ENCODE data around the gene TSPAN7. TPM values are rescaled to one million over a fixed set of nuclear protein-coding genes. Genes with fewer than 3 reads are reported as not detected.

Gene TSPAN7, protein sequence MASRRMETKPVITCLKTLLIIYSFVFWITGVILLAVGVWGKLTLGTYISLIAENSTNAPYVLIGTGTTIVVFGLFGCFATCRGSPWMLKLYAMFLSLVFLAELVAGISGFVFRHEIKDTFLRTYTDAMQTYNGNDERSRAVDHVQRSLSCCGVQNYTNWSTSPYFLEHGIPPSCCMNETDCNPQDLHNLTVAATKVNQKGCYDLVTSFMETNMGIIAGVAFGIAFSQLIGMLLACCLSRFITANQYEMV
- total RNA-seq, result 0.32 TPM in 1 of 2 replicates, not detected in the other
- total RNA-seq (2013), result 1.7 TPM
- 0.07 TPM in 2 replicates for polyA plus RNA-seq
- not detected in 2 replicates for polyA minus RNA-seq

- CTCF ChIA-PET, result no interaction called here
Measured at GRCh38 chrX:38561126-38561868, at the start of gene TSPAN7. TSS of gene TSPAN7 (plus strand) at chrX:38561542. CDS start at chrX:38561547, 5 bp downstream.

More at GRCh38 chrX:38561126-38561868, at the start of gene TSPAN7:
- DNase-seq (peak; percentile 80), ATAC-seq (ENCODE audit: low read depth) (peak; percentile 80)
- Histone ChIP-seq H3K4me3 (ENCODE audit: control extremely low read depth in 1 of 5, extremely low read depth in 1 of 5, insufficient read depth in 1 of 5, low read depth in 2 of 5, low read length in 4 of 5) (peak within 1 kb of the TSS in 4 of 5 experiments; percentile 47 to 60 (median 54)), H3K27ac (ENCODE audit: low read length in 2 of 2) (no peak within 1 kb of the TSS), H3K36me3 (replicated peaks in 1 of 2; ENCODE audit: control extremely low read depth in 1 of 2, control insufficient read depth in 1 of 2, extremely low read depth in 1 of 2, insufficient read depth in 2 of 2, low read length in 1 of 2) (no peaks in the 10 kb centered on the region), H3K9me3 (ENCODE audit: control extremely low read depth in 1 of 3, control insufficient read depth in 2 of 3, insufficient read depth in 1 of 3, low read length in 2 of 3) (no peaks in the 10 kb centered on the region), H3K79me2 (ENCODE audit: control insufficient read depth, insufficient read depth, low read length) (no peaks in the 10 kb centered on the region), H3K9ac (ENCODE audit: low read length) (peak within 1 kb of the TSS; percentile 57), H2AFZ (ENCODE audit: insufficient read depth, low read depth, low read length, poor library complexity, severe bottlenecking) (peak within 1 kb of the TSS; percentile 65), H4K20me1 (ENCODE audit: control insufficient read depth, insufficient read depth, low read length, poor library complexity, severe bottlenecking) (no peaks in the 10 kb centered on the region), H3K27me3 (replicated peaks in 1 of 4; ENCODE audit: control extremely low read depth in 1 of 4, control insufficient read depth in 3 of 4, insufficient read depth in 4 of 4, low read length in 3 of 4) (peaks cover 0 to 5% (median 1%) of the 10 kb centered on the region in 4 experiments), H3K4me2 (replicated peaks; ENCODE audit: low read depth, low read length, poor library complexity, severe bottlenecking) (peak within 1 kb of the TSS; percentile 79), H3K4me1 (ENCODE audit: control insufficient read depth in 2 of 2, insufficient read depth in 2 of 2, low read length in 2 of 2) (peaks cover 5 to 18% of the 10 kb centered on the region in 2 donors)
- intact Hi-C loops (cut with micrococcal nuclease), result no loop called here
- TF ChIP-seq CTCF (IDR thresholded peaks at IDR 0.05) (no peak), EZH2 (IDR thresholded peaks at IDR 0.05; ENCODE audit: borderline replicate concordance, insufficient read depth, low read depth, low read length, poor library complexity, severe bottlenecking) (no peak)
- Mint-ChIP-seq H3K4me3 (peak within 1 kb of the TSS; percentile 87), H3K4me1 (peaks cover 7% of the 10 kb centered on the region), H3K9me3 (ENCODE audit: insufficient read depth) (no peaks in the 10 kb centered on the region), H3K27ac (no peak within 1 kb of the TSS), H3K27me3 (peaks cover 2% of the 10 kb centered on the region)
- 2% methylated on average over 24 of the region's 78 CpGs for WGBS (ENCODE audit: insufficient coverage)
- POLR2A ChIA-PET, result no interaction called here

Measured in B cell (primary cell).